GM12874 (cell line): ENCODE results near the gene FBXW11.

ENCODE experiments used
- TF ChIP-seq, protein P1 (sequence below): IDR thresholded peaks from 2 replicates; pipeline ENCODE4 v1.5.1; 2011; ENCODE audit warnings: low read depth, mild to moderate bottlenecking, control low read depth, low read length, moderate library complexity; ENCODE audit not compliant: insufficient read depth

Gene FBXW11

DNA sequence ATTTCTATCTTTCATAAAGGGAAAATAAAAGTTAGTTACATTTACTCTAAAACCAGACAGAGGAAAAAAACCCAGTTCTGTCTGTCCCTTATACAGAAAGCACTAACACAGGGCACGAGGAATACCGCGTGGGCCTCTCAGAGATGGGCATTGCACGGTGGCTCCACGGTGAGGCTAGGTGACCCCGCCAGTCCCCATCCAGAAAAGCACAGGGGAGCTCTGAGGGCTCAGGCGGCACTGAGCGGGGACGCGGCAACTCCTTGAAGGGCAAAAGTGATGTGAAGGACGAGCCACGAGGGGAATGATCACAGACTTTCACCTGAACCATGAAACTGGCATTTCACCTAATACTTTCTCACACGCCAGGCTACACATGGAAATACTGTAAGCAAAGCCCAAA lies 35.7 kb upstream of the FBXW11 start:
- TF ChIP-seq, protein P1, sequence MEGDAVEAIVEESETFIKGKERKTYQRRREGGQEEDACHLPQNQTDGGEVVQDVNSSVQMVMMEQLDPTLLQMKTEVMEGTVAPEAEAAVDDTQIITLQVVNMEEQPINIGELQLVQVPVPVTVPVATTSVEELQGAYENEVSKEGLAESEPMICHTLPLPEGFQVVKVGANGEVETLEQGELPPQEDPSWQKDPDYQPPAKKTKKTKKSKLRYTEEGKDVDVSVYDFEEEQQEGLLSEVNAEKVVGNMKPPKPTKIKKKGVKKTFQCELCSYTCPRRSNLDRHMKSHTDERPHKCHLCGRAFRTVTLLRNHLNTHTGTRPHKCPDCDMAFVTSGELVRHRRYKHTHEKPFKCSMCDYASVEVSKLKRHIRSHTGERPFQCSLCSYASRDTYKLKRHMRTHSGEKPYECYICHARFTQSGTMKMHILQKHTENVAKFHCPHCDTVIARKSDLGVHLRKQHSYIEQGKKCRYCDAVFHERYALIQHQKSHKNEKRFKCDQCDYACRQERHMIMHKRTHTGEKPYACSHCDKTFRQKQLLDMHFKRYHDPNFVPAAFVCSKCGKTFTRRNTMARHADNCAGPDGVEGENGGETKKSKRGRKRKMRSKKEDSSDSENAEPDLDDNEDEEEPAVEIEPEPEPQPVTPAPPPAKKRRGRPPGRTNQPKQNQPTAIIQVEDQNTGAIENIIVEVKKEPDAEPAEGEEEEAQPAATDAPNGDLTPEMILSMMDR: no peak

DNA sequence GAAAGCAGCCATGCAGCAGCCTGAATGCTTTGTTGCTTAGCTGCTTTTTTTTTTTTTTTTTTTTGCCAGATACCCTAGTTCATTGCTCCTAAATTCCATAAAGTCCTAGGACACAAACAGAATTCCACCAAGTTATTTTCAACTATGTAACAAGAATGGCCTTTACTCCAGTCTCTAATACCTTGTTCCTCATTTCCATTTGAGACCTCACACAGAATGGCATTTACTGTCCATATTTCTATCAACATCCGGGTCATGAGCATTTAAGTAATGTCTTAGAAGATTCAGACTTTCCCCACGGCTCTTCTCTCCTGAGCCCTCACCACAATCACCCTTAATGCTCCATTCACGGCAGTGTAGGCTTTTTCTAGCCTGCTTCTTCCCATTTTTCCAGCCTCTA lies 31.7 kb upstream of the FBXW11 start:
- TF ChIP-seq, protein P1: no peak

DNA sequence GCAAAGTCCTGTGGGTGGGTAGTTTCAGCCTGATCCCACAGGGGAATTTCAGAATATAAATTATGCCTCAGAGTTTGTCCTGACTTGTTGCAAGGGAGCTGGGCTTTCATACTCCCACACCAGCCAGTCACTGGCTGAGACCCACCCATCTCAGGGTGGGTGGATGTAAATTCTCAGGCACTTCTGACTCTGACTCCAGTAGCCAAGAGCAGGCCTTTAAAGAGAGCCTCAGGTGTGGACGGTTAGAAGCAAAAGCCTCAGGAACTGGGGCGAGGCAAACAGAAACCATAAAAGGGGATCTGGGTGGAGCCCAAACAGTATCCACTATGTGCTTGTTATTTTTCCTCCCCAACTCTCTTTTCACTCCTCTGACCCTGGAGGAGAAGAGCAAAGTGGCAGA lies 28.6 kb upstream of the FBXW11 start:
- TF ChIP-seq, protein P1: no peak

DNA sequence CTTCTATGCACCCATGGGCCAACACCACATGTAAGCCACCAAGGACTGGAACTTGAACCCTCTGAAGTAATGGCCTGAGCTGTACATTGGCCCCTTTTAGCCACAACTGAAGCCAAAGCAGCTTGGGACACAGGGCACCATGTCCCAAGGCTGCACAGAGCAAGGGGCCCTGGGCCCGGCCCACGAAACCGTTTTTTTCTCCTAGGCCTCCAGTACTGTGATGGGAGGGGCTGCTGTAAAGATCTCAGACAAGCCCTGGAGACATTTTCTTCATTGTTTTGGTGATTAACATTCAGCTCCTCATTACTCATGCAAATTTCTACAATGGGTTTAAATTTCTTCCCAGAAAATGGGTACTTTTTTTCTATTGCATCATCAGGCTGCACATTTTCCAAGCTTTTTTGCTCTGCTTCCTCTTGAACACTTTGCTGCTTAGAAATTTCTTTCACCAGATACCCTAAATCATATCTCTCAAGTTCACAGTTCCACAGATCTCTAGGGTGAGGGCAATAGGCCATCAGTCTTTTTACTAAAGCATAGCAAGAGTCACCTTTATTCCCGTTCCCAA lies 25.5 kb upstream of the FBXW11 start:
- TF ChIP-seq, protein P1: no peak

DNA sequence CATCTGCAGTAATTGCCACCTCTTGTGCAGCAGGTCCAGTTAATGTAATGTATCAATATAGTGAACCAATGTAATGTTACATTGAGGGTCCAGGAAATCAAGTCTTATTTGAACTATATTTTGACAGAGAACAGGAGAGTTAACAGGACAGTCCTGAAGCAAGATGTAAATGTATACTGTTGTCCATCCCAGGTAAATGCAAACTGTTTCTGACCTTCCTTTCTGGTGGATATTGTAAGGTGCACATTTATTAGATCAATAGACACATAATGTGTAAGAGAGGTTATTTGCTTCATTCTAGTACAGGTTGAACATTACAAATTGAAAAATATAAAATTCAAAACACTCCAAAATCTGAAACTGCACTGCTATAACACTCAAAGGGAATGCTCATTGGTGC lies 23.4 kb upstream of the FBXW11 start:
- TF ChIP-seq, protein P1: no peak

DNA sequence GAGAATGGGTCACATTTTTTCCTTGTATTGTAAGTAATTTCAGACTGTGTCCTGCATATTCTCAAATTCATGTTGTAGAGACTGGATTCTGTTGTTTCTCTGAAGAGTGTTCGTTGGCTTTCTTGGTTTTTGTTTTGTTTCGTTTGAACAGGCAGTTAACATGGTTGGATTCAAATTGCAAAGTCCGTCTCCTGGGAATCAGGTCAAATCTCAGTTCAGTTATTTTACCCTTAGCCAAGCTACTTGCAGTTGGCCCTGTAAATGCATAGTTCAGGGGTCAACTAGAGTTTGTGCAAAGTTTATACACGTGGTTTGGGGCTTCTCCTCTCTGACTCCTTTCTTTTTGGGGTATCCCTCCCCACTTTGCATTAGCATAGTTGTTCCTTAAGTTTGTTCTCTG lies 21.7 kb upstream of the FBXW11 start:
- TF ChIP-seq, protein P1: no peak

DNA sequence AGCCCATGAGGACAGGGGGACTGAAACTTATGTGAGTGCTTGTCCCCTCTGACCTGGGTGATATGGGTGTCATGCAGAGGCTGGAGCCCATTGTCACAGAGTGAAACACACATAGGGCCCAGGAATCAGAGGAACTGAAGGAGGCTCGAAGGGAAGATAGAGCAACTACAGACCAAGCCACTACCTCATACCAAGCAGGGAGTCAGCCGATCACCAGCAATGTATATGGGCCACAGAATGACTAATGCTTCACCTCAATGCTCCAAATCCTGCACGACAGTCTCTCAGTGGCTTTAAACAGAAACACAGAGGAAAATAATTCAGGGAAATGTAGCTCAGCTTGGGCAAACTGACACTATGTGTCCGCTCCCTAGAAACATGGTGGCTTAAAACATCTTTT lies 8.9 kb upstream of the FBXW11 start:
- TF ChIP-seq, protein P1: no peak

DNA sequence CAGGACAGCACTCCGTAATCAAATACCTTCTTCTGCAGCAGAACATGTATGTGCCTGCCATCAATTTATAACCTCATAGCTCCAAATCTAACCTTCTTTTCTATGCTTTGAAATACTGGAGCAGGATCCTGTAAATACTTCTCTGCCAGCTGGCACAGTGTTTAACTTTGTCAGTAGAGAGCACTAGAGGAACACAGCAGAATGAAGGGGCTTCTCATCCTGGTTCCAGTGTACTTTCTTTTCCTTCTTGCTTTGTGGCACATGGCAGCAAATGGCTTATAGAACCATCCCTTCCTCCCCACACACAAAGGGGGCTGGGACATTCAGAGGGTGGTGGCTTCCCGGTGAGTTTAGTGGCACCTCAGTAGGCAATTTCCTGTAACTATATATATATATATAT lies 3.8 kb upstream of the FBXW11 start:
- TF ChIP-seq, protein P1: no peak
